ENCODE results near the gene BICDL1. TPM values are rescaled to one million over a fixed set of nuclear protein-coding genes. Genes with fewer than 3 reads are reported as not detected.

Gene BICDL1
- total RNA-seq, 1 donor from 2014 or later, result 7.4 TPM

- no peak for DNase-seq (ENCODE audit: extremely low spot score, unreplicated experiment)
- peaks cover 3% of the 10 kb centered on the region for H3K27me3 Mint-ChIP-seq
- H3K36me3 Mint-ChIP-seq, result no peaks in the 10 kb centered on the region
- H3K9me3 Mint-ChIP-seq, result no peaks in the 10 kb centered on the region
- H3K27ac Mint-ChIP-seq, result peak overlapping the region; percentile 71
- H3K4me3 Mint-ChIP-seq, result no peak overlapping the region
- H3K4me1 Mint-ChIP-seq (ENCODE audit: unreplicated experiment), result peaks cover 14% of the 10 kb centered on the region
- no peak for TF ChIP-seq CTCF (conservative IDR thresholded peaks at IDR 0.05)
Observed at GRCh38 chr12:120079411-120080400, 90.7 kb downstream of the BICDL1 start.

GRCh38 chr12:120081641-120082040 is 92.6 kb downstream of the BICDL1 start:
- Mint-ChIP-seq H3K27ac (no peak overlapping the region), H3K36me3 (no peaks in the 10 kb centered on the region), H3K4me1 (ENCODE audit: unreplicated experiment) (peaks cover 19% of the 10 kb centered on the region), H3K9me3 (no peaks in the 10 kb centered on the region), H3K4me3 (no peak overlapping the region), H3K27me3 (peaks cover 3% of the 10 kb centered on the region)
- DNase-seq (ENCODE audit: extremely low spot score, unreplicated experiment), result no peak
- TF ChIP-seq CTCF (conservative IDR thresholded peaks at IDR 0.05), result no peak

GRCh38 chr12:120085920-120086645 is 97.0 kb downstream of the BICDL1 start:
- Mint-ChIP-seq H3K4me3 (peak overlapping the region; percentile 51), H3K27ac (peak overlapping the region; percentile 88), H3K4me1 (ENCODE audit: unreplicated experiment) (peaks cover 19% of the 10 kb centered on the region), H3K9me3 (no peaks in the 10 kb centered on the region), H3K36me3 (peaks cover 2% of the 10 kb centered on the region), H3K27me3 (no peaks in the 10 kb centered on the region)
- no peak for TF ChIP-seq CTCF (conservative IDR thresholded peaks at IDR 0.05)
- DNase-seq (ENCODE audit: extremely low spot score, unreplicated experiment), result no peak

GRCh38 chr12:120086801-120087621 is 98.0 kb downstream of the BICDL1 start:
- Mint-ChIP-seq H3K4me3 (peak overlapping the region; percentile 85), H3K36me3 (peaks cover 7% of the 10 kb centered on the region), H3K27ac (peak overlapping the region; percentile 88), H3K9me3 (no peaks in the 10 kb centered on the region), H3K27me3 (no peaks in the 10 kb centered on the region), H3K4me1 (ENCODE audit: unreplicated experiment) (peaks cover 26% of the 10 kb centered on the region)
- peak; percentile 97 for TF ChIP-seq CTCF (conservative IDR thresholded peaks at IDR 0.05)
- peak; percentile 99 for DNase-seq (ENCODE audit: extremely low spot score, unreplicated experiment)

- H3K4me3 Mint-ChIP-seq, result peak overlapping the region; percentile 1
- H3K27me3 Mint-ChIP-seq, result no peaks in the 10 kb centered on the region
- no peaks in the 10 kb centered on the region for H3K9me3 Mint-ChIP-seq
- peak overlapping the region; percentile 37 for H3K27ac Mint-ChIP-seq
- DNase-seq (ENCODE audit: extremely low spot score, unreplicated experiment), result no peak
- TF ChIP-seq CTCF (conservative IDR thresholded peaks at IDR 0.05), result no peak
- H3K36me3 Mint-ChIP-seq, result peaks cover 7% of the 10 kb centered on the region
- peaks cover 31% of the 10 kb centered on the region for H3K4me1 Mint-ChIP-seq (ENCODE audit: unreplicated experiment)
Observed at GRCh38 chr12:120089105-120089504, 100.1 kb downstream of the BICDL1 start.
